HEK293 (cell line): ENCODE data around the gene SSBP1.

Source experiments
- HOXA7 ChIP-seq: sonication (generic); formaldehyde crosslinking; IDR thresholded peaks from 2 replicates; pipeline ENCODE4 v1.8.1; 2022; ENCODE audit warnings: missing genetic modification reagents, borderline replicate concordance
- ZFP37 ChIP-seq: fragments of 450-650 bp; formaldehyde crosslinking; IDR thresholded peaks from 2 replicates; pipeline ENCODE4 v1.5.1; 2016; ENCODE audit warnings: missing biosample characterization, missing genetic modification characterization
- ZNF174 ChIP-seq: fragments of 450-650 bp; formaldehyde crosslinking; IDR thresholded peaks from 2 replicates; pipeline ENCODE4 v1.5.0; 2017; ENCODE audit warnings: missing biosample characterization, mild to moderate bottlenecking, missing genetic modification characterization
- ZNF37A ChIP-seq: fragments of 450-650 bp; IDR thresholded peaks from 2 replicates; pipeline ENCODE4 v1.5.1; 2018; ENCODE audit warnings: missing biosample characterization, missing genetic modification characterization
- TF ChIP-seq, protein P1 (sequence below): fragments of 450-650 bp; formaldehyde crosslinking; IDR thresholded peaks from 2 replicates; pipeline ENCODE4 v1.5.1; 2016; ENCODE audit warnings: missing biosample characterization, missing genetic modification characterization
- TF ChIP-seq, protein P2 (sequence below): fragments of 450-650 bp; formaldehyde crosslinking; IDR thresholded peaks from 2 replicates; pipeline ENCODE4 v1.5.1; 2016; ENCODE audit warnings: missing biosample characterization, missing genetic modification characterization
- TF ChIP-seq, protein P3 (sequence below): fragments of 450-650 bp; formaldehyde crosslinking; IDR thresholded peaks from 2 replicates; pipeline ENCODE4 v1.5.1; 2016; ENCODE audit warnings: missing biosample characterization, missing genetic modification characterization

DNA sequence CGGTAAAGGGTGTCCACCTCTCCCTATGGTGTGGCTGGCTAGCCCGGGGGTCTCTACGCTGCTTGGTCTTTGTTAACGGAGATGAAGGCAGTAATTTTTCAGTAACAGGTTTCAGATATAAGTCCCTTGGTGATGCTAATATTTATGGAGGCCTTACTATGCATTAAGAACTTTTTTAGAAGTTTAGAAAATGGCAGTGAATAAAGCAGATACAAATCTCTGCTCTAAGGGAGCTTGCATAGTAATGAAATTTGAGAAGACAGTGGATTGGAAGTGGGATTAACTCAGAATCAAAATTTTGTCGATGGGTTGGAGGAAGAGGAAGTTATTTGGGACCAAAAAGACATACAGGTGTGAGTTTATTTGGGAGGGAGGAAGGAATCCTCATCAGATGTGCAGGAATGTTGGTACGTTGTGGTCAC, 445 bp downstream of the SSBP1 start:
- no peak for TF ChIP-seq ZNF174 (tag by site-specific recombination)
- TF ChIP-seq, protein P1, sequence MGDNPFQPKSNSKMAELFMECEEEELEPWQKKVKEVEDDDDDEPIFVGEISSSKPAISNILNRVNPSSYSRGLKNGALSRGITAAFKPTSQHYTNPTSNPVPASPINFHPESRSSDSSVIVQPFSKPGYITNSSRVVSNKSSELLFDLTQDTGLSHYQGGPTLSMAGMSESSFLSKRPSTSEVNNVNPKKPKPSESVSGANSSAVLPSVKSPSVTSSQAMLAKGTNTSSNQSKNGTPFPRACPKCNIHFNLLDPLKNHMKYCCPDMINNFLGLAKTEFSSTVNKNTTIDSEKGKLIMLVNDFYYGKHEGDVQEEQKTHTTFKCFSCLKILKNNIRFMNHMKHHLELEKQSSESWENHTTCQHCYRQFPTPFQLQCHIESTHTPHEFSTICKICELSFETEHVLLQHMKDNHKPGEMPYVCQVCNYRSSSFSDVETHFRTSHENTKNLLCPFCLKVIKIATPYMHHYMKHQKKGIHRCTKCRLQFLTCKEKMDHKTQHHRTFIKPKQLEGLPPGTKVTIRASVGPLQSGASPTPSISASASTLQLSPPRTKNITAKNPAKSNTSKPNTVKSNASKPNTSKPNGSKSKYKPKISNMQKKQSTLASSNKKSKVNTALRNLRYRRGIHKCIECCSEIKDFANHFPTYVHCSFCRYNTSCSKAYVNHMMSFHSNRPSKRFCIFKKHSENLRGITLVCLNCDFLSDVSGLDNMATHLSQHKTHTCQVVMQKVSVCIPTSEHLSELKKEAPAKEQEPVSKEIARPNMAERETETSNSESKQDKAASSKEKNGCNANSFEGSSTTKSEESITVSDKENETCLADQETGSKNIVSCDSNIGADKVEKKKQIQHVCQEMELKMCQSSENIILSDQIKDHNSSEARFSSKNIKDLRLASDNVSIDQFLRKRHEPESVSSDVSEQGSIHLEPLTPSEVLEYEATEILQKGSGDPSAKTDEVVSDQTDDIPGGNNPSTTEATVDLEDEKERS, result no peak
- TF ChIP-seq, protein P2, sequence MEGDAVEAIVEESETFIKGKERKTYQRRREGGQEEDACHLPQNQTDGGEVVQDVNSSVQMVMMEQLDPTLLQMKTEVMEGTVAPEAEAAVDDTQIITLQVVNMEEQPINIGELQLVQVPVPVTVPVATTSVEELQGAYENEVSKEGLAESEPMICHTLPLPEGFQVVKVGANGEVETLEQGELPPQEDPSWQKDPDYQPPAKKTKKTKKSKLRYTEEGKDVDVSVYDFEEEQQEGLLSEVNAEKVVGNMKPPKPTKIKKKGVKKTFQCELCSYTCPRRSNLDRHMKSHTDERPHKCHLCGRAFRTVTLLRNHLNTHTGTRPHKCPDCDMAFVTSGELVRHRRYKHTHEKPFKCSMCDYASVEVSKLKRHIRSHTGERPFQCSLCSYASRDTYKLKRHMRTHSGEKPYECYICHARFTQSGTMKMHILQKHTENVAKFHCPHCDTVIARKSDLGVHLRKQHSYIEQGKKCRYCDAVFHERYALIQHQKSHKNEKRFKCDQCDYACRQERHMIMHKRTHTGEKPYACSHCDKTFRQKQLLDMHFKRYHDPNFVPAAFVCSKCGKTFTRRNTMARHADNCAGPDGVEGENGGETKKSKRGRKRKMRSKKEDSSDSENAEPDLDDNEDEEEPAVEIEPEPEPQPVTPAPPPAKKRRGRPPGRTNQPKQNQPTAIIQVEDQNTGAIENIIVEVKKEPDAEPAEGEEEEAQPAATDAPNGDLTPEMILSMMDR (tag by site-specific recombination), result no peak
- TF ChIP-seq ZFP37, result no peak
- TF ChIP-seq, protein P3, sequence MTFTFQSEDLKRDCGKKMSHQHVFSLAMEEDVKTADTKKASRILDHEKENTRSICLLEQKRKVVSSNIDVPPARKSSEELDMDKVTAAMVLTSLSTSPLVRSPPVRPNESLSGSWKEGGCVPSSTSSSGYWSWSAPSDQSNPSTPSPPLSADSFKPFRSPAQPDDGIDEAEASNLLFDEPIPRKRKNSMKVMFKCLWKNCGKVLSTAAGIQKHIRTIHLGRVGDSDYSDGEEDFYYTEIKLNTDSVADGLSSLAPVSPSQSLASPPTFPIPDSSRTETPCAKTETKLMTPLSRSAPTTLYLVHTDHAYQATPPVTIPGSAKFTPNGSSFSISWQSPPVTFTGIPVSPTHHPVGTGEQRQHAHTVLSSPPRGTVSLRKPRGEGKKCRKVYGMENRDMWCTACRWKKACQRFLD (tag by site-specific recombination), result no peak
- no peak for TF ChIP-seq HOXA7 (CRISPR knock-in tag)
- no peak for TF ChIP-seq ZNF37A (tag by site-specific recombination)
